HTERT RPE-1 (cell line): ENCODE data around the gene RIC1.

Experiments
- in situ Hi-C: fragments of 300-500 bp; cut with MboI; formaldehyde crosslinking; loops from 4 replicates; pipeline ENCODE4 v1.14.3; 2020; ENCODE audit warnings: low sequenced_read_pairs

The RIC1 gene

GRCh38 chr9:5819174-5819573, 190.3 kb downstream of the RIC1 start:
- in situ Hi-C loops, result no loop called here

GRCh38 chr9:5820425-5820824, 191.5 kb downstream of the RIC1 start:
- in situ Hi-C loops, result no loop called here

GRCh38 chr9:5825223-5825622, 196.3 kb downstream of the RIC1 start:
- in situ Hi-C loops, result no loop called here
